Upper lobe of left lung (tissue), 6 donors: ENCODE measurements around the gene CNOT6L. TPM values are rescaled to one million over a fixed set of nuclear protein-coding genes. Genes with fewer than 3 reads are reported as not detected.

ENCODE experiments used
- ATAC-seq, 2 donors: fragments of 200-7000 bp; cut with Tn5 transposase; one replicate each; pipeline ENCODE4 v1.9.1; 2022; ENCODE audit warnings: mild to moderate bottlenecking in 2 of 2, moderate library complexity in 2 of 2; ENCODE audit not compliant: low FRiP score in 2 of 2
- DNase-seq, 2 donors: peaks; one replicate each; pipeline ENCODE4 v3.0.0-alpha.2; 2019 to 2020
- H3K27ac ChIP-seq, 4 donors: fragments of 200-600 bp; sonication (generic); one replicate each; pipeline ENCODE4 v1.5.1; 2016 to 2019
- H3K27me3 ChIP-seq, 4 donors: fragments of 200-600 bp; sonication (generic); one replicate each; pipeline ENCODE4 v1.5.1; 2017 to 2019
- H3K36me3 ChIP-seq, 4 donors: fragments of 200-600 bp; sonication (generic); one replicate each; pipeline ENCODE4 v1.5.1; 2016 to 2019
- H3K4me1 ChIP-seq, 4 donors: fragments of 200-600 bp; sonication (generic); one replicate each; pipeline ENCODE4 v1.5.1; 2018 to 2019
- H3K4me3 ChIP-seq, 4 donors: fragments of 200-600 bp; sonication (generic); one replicate each; pipeline ENCODE4 v1.5.1; 2017 to 2019; ENCODE audit warnings: mild to moderate bottlenecking in 2 of 4, moderate library complexity in 1 of 4
- H3K9me3 ChIP-seq, 4 donors: fragments of 200-600 bp; sonication (generic); one replicate each; pipeline ENCODE4 v1.5.1; 2018 to 2019
- CTCF ChIP-seq, 6 experiments: fragments of 450-650 bp in 4 of 6; fragments of 200-600 bp in 2 of 6; sonication (generic) in 2 of 6; IDR thresholded peaks; one replicate each; pipeline ENCODE4 v1.5.1; 2016 to 2019; ENCODE audit warnings: antibody characterized with exemption in 6 of 6
- EP300 ChIP-seq, 4 donors: sonication (generic); formaldehyde crosslinking; IDR thresholded peaks; one replicate each; pipeline ENCODE4 v1.5.1; 2017; ENCODE audit warnings: antibody characterized with exemption in 4 of 4, control low read depth in 2 of 4
- POLR2A ChIP-seq, 4 donors: fragments of 450-650 bp; IDR thresholded peaks; one replicate each; pipeline ENCODE4 v1.5.1; 2016 to 2017; ENCODE audit warnings: antibody characterized with exemption in 4 of 4, mild to moderate bottlenecking in 2 of 4
- POLR2AphosphoS5 ChIP-seq, 2 donors: sonication (generic); formaldehyde crosslinking; IDR thresholded peaks; one replicate each; pipeline ENCODE4 v1.5.1; 2017; ENCODE audit warnings: antibody characterized with exemption in 2 of 2
- WGBS, 2 donors: methylation state at CpG; one replicate each; pipeline ENCODE4 v1.1.5; 2017 to 2018; 5-methylcytosine and 5-hydroxymethylcytosine counted together
- total RNA-seq, 6 donors: library from RNA; depleted of rRNA in 4 of 6; stranded (reverse); fragments of >200 nt in 4 of 6; gene quantifications; one replicate each; pipeline versions ENCODE4 v1.1.0 to v1.2.1, GENCODE V29; 2016 to 2021
- donor health status: DM: no; HTN: no; CAD: no; lungs with moderate emphysema.
- donor health status: DM: no; HTN: yes; CAD: no; lungs with severe emphysema.

Gene CNOT6L
- total RNA-seq, 6 donors from 2014 or later: 16.8 to 61.0 (median 39.1) TPM

GRCh38 chr4:77801260-77801608 lies 17.9 kb downstream of the CNOT6L start:
- ATAC-seq (no peak), DNase-seq (no peak)
- Histone ChIP-seq H3K4me1 (peaks cover 23 to 49% (median 35%) of the 10 kb centered on the region in 4 donors), H3K27me3 (no peaks in the 10 kb centered on the region), H3K4me3 (peak overlapping the region in 1 of 4 donors; percentile 5), H3K36me3 (no peaks in the 10 kb centered on the region), H3K9me3 (no peaks in the 10 kb centered on the region), H3K27ac (peak overlapping the region in 2 of 4 donors; percentile 45 to 76)
- WGBS, 2 donors: 27 to 41% methylated on average over 1 of the region's 1 CpG
- TF ChIP-seq POLR2AphosphoS5 (IDR thresholded peaks at IDR 0.05): no peak
- TF ChIP-seq EP300 (IDR thresholded peaks at IDR 0.05): no peak
- TF ChIP-seq CTCF (IDR thresholded peaks at IDR 0.05): no peak
- TF ChIP-seq POLR2A (IDR thresholded peaks at IDR 0.05): no peak

- Histone ChIP-seq H3K36me3 (no peaks in the 10 kb centered on the region), H3K27me3 (no peaks in the 10 kb centered on the region), H3K4me3 (peak overlapping the region in 1 of 4 donors; percentile 5), H3K4me1 (peaks cover 23 to 48% (median 34%) of the 10 kb centered on the region in 4 donors), H3K27ac (peak overlapping the region in 2 of 4 donors; percentile 45 to 76), H3K9me3 (no peaks in the 10 kb centered on the region)
- DNase-seq (no peak), ATAC-seq (no peak)
- TF ChIP-seq EP300 (IDR thresholded peaks at IDR 0.05): no peak
- no peak for TF ChIP-seq POLR2A (IDR thresholded peaks at IDR 0.05)
- no peak for TF ChIP-seq CTCF (IDR thresholded peaks at IDR 0.05)
- no peak for TF ChIP-seq POLR2AphosphoS5 (IDR thresholded peaks at IDR 0.05)
- whole genome bisulfite sequencing, 2 donors: 50 to 54% methylated on average over 2 of the region's 2 CpGs
Measured at GRCh38 chr4:77800483-77801259, 18.5 kb downstream of the CNOT6L start.

DNA sequence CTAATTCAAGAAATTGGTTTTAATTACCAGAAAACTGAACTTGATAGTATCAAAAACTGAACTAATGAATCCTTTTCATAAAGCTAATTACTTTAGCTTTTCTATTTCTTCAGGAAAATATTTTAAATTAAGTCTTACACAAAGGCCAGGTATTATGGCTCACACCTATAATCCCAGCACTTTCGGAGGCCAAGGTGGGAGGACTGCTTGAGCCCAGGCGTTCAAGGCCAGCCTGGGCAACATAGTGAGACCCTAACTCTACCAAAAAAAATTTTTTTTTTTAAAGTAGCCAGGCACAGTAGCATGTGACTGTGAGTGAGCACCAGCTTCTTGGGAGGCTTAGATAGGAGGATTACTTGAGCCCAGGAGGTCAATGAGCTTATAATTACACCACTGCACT lies 19.1 kb downstream of the CNOT6L start:
- H3K9me3 ChIP-seq: no peaks in the 10 kb centered on the region
- TF ChIP-seq POLR2AphosphoS5 (IDR thresholded peaks at IDR 0.05): no peak
- TF ChIP-seq CTCF (IDR thresholded peaks at IDR 0.05): no peak
- no peak for TF ChIP-seq POLR2A (IDR thresholded peaks at IDR 0.05)
- TF ChIP-seq EP300 (IDR thresholded peaks at IDR 0.05): no peak
- ATAC-seq: no peak
- H3K4me1 ChIP-seq: peaks cover 23 to 46% (median 32%) of the 10 kb centered on the region in 4 donors
- H3K36me3 ChIP-seq: no peaks in the 10 kb centered on the region
- peak overlapping the region in 1 of 4 donors; percentile 76 for H3K27ac ChIP-seq
- WGBS, 2 donors: 100% methylated on average over 2 of the region's 2 CpGs
- no peak for DNase-seq
- no peak overlapping the region for H3K4me3 ChIP-seq
- no peaks in the 10 kb centered on the region for H3K27me3 ChIP-seq

DNA sequence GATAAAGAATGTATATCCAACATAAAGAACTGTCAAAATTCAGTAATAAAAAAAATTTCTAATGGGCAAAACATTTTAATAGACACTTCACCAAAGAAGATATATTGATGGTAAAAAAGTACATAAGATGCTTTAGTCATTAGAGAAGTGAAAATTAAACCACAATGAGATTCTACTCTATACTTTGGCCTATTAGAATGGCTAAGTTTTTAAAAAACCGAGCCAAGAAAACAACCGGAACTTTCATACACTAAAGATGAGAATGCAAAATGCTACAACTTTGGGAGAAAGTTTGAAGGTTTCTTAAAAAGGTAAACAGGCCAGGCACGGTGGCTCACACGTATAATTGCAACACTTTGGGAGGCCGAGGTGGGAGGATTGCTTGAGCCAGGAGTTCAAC lies 20.8 kb downstream of the CNOT6L start:
- TF ChIP-seq POLR2A (IDR thresholded peaks at IDR 0.05): no peak
- no peak for TF ChIP-seq CTCF (IDR thresholded peaks at IDR 0.05)
- no peak for TF ChIP-seq POLR2AphosphoS5 (IDR thresholded peaks at IDR 0.05)
- TF ChIP-seq EP300 (IDR thresholded peaks at IDR 0.05): no peak
- WGBS, 2 donors: 84 to 86% methylated on average over 5 of the region's 5 CpGs
- Histone ChIP-seq H3K4me1 (peaks cover 23 to 46% (median 30%) of the 10 kb centered on the region in 4 donors), H3K27ac (no peak overlapping the region), H3K27me3 (no peaks in the 10 kb centered on the region), H3K36me3 (no peaks in the 10 kb centered on the region), H3K4me3 (no peak overlapping the region), H3K9me3 (no peaks in the 10 kb centered on the region)
- ATAC-seq: no peak
- no peak for DNase-seq

DNA sequence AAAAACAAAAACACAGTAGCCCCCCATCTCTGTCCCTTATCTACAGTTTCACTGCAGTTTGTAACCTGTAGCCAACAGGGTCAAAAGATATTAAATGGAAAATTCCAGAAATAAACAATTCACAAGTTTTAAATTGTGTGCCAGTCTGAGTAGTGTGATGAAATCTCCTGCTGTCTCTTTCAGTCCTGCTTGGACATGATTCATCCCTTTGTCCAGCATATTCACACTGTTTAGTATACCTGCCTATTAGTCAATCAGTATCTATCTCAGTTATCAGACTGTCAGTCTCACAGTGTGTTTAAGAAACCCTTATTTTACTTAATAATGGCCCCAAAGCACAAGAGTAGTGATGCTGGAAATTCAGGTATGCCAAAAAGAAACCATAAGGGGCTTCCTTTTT lies 21.9 kb downstream of the CNOT6L start:
- no peaks in the 10 kb centered on the region for H3K27me3 ChIP-seq
- no peaks in the 10 kb centered on the region for H3K36me3 ChIP-seq
- no peak overlapping the region for H3K27ac ChIP-seq
- TF ChIP-seq POLR2A (IDR thresholded peaks at IDR 0.05) (no peak), CTCF (IDR thresholded peaks at IDR 0.05) (no peak), POLR2AphosphoS5 (IDR thresholded peaks at IDR 0.05) (no peak), EP300 (IDR thresholded peaks at IDR 0.05) (no peak)
- ATAC-seq (no peak), DNase-seq (no peak)
- peaks cover 22 to 42% (median 29%) of the 10 kb centered on the region in 4 donors for H3K4me1 ChIP-seq
- H3K4me3 ChIP-seq: no peak overlapping the region
- H3K9me3 ChIP-seq: no peaks in the 10 kb centered on the region
